Astrocyte (in vitro differentiated cells and primary cell): Measurements from ENCODE around the gene RAP2B. TPM values are rescaled to one million over a fixed set of nuclear protein-coding genes. Genes with fewer than 3 reads are reported as not detected.

Experiments
- DNase-seq: peaks from one replicate; pipeline ENCODE4 v3.0.0-alpha.2; 2010; ENCODE audit warnings: low read depth
- FAIRE-seq: peaks from 2 replicates; lab custom pipeline; 2011; peaks lifted over from hg19 to GRCh38; lab: Jason Lieb, UNC
- H2AFZ ChIP-seq: 2 replicates; pipeline ENCODE4 v1.6.0; 2012; ENCODE audit warnings: low read depth, low read length, inconsistent platforms
- H3K27ac ChIP-seq: 2 replicates; pipeline ENCODE4 v1.5.1; 2011; ENCODE audit warnings: low read depth, low read length, inconsistent platforms
- H3K27me3 ChIP-seq: 2 replicates; pipeline ENCODE4 v1.6.0; 2011; ENCODE audit warnings: low read length, inconsistent platforms; ENCODE audit not compliant: insufficient read depth
- H3K36me3 ChIP-seq: 2 replicates; pipeline ENCODE4 v1.5.1; 2011; ENCODE audit warnings: low read length, inconsistent platforms; ENCODE audit not compliant: insufficient read depth
- H3K4me1 ChIP-seq: 2 replicates; pipeline ENCODE4 v1.5.1; 2011; ENCODE audit warnings: low read length, inconsistent platforms; ENCODE audit not compliant: insufficient read depth
- H3K4me2 ChIP-seq: 2 replicates; pipeline ENCODE4 v1.6.0; 2012; ENCODE audit warnings: low read length, inconsistent platforms
- H3K4me3 ChIP-seq: 2 replicates; pipeline ENCODE4 v1.5.1; 2011; ENCODE audit warnings: low read depth, mild to moderate bottlenecking, low read length, inconsistent platforms; ENCODE audit not compliant: insufficient read depth
- H3K79me2 ChIP-seq: 2 replicates; pipeline ENCODE4 v1.6.0; 2012; ENCODE audit warnings: mild to moderate bottlenecking, low read length, inconsistent platforms; ENCODE audit not compliant: insufficient read depth
- H3K9ac ChIP-seq: 2 replicates; pipeline ENCODE4 v1.6.0; 2012; ENCODE audit warnings: mild to moderate bottlenecking, low read length, inconsistent platforms
- H3K9me3 ChIP-seq: 2 replicates; pipeline ENCODE4 v1.5.1; 2012; ENCODE audit warnings: low read depth, mild to moderate bottlenecking, low read length, inconsistent platforms; ENCODE audit not compliant: insufficient read depth
- H4K20me1 ChIP-seq: 2 replicates; pipeline ENCODE4 v1.6.0; 2012; ENCODE audit warnings: low read length, inconsistent platforms; ENCODE audit not compliant: insufficient read depth
- H3K27ac Mint-ChIP-seq: one replicate; pipeline ENCODE4 v1.8.0; 2021; ENCODE audit warnings: mild to moderate bottlenecking, mixed read lengths; ENCODE audit not compliant: unreplicated experiment
- H3K27me3 Mint-ChIP-seq: one replicate; pipeline ENCODE4 v1.8.0; 2021; ENCODE audit warnings: low read depth, mixed read lengths; ENCODE audit not compliant: unreplicated experiment
- H3K36me3 Mint-ChIP-seq: one replicate; pipeline ENCODE4 v1.8.0; 2021; ENCODE audit warnings: low read depth, mixed read lengths; ENCODE audit not compliant: unreplicated experiment
- H3K4me1 Mint-ChIP-seq: one replicate; pipeline ENCODE4 v1.8.0; 2021; ENCODE audit warnings: low read depth, mixed read lengths; ENCODE audit not compliant: unreplicated experiment
- H3K4me3 Mint-ChIP-seq: one replicate; pipeline ENCODE4 v1.8.0; 2021; ENCODE audit warnings: mild to moderate bottlenecking, moderate library complexity, mixed read lengths; ENCODE audit not compliant: unreplicated experiment
- H3K9me3 Mint-ChIP-seq: one replicate; pipeline ENCODE4 v1.8.0; 2021; ENCODE audit warnings: mild to moderate bottlenecking, mixed read lengths; ENCODE audit not compliant: unreplicated experiment
- CTCF ChIP-seq: IDR thresholded peaks from 2 replicates; pipeline ENCODE4 v1.5.1; 2011; ENCODE audit warnings: low read depth, mild to moderate bottlenecking, inconsistent platforms, low read length, moderate library complexity; ENCODE audit not compliant: insufficient read depth
- EZH2 ChIP-seq: IDR thresholded peaks from 2 replicates; pipeline ENCODE4 v1.6.1; 2012; ENCODE audit warnings: mild to moderate bottlenecking, low read length, inconsistent platforms; ENCODE audit not compliant: insufficient read depth
- total RNA-seq: library from RNA; stranded (reverse); gene quantifications from 2 replicates; pipeline ENCODE4 v1.2.1, GENCODE V29; 2021

RAP2B gene
- total RNA-seq, 1 donor from 2014 or later, result 45.4 TPM

- DNase-seq (no peak), FAIRE-seq (no peak)
- peak overlapping the region; percentile 67 for H3K27ac Mint-ChIP-seq
- Histone ChIP-seq H3K27ac (peak overlapping the region; percentile 61), H4K20me1 (no peaks in the 10 kb centered on the region), H3K9ac (no peak overlapping the region), H2AFZ (no peak overlapping the region), H3K4me3 (no peak overlapping the region), H3K27me3 (no peaks in the 10 kb centered on the region), H3K36me3 (no peaks in the 10 kb centered on the region), H3K9me3 (no peaks in the 10 kb centered on the region), H3K79me2 (no peaks in the 10 kb centered on the region), H3K4me1 (no peaks in the 10 kb centered on the region), H3K4me2 (no peak overlapping the region)
- no peak overlapping the region for H3K4me3 Mint-ChIP-seq
- H3K9me3 Mint-ChIP-seq, result no peaks in the 10 kb centered on the region
- no peaks in the 10 kb centered on the region for H3K27me3 Mint-ChIP-seq
- peaks cover 9% of the 10 kb centered on the region for H3K4me1 Mint-ChIP-seq
- no peaks in the 10 kb centered on the region for H3K36me3 Mint-ChIP-seq
- TF ChIP-seq EZH2 (no peak), CTCF (no peak)
Measured at GRCh38 chr3:153129866-153130265, 32.2 kb upstream of the RAP2B start.

- no peak for TF ChIP-seq CTCF
- no peak for TF ChIP-seq EZH2
- peak; percentile 58 for FAIRE-seq
- Mint-ChIP-seq H3K4me3 (no peak overlapping the region), H3K9me3 (no peaks in the 10 kb centered on the region), H3K27me3 (no peaks in the 10 kb centered on the region), H3K4me1 (peaks cover 9% of the 10 kb centered on the region), H3K36me3 (no peaks in the 10 kb centered on the region), H3K27ac (peak overlapping the region; percentile 67)
- Histone ChIP-seq H3K27me3 (no peaks in the 10 kb centered on the region), H2AFZ (no peak overlapping the region), H3K4me3 (no peak overlapping the region), H3K4me2 (peak overlapping the region; percentile 59), H3K36me3 (no peaks in the 10 kb centered on the region), H3K9ac (peak overlapping the region; percentile 34), H3K9me3 (no peaks in the 10 kb centered on the region), H3K4me1 (no peaks in the 10 kb centered on the region), H3K79me2 (no peaks in the 10 kb centered on the region), H3K27ac (peak overlapping the region; percentile 61), H4K20me1 (no peaks in the 10 kb centered on the region)
- peak; percentile 81 for DNase-seq
Measured at GRCh38 chr3:153130312-153130977, 31.6 kb upstream of the RAP2B start.

GRCh38 chr3:153137626-153138025 is 24.4 kb upstream of the RAP2B start:
- no peak for TF ChIP-seq EZH2
- no peak for TF ChIP-seq CTCF
- Histone ChIP-seq H3K9ac (no peak overlapping the region), H3K27ac (no peak overlapping the region), H3K27me3 (no peaks in the 10 kb centered on the region), H3K4me1 (peaks cover 18% of the 10 kb centered on the region), H3K9me3 (no peaks in the 10 kb centered on the region), H4K20me1 (no peaks in the 10 kb centered on the region), H3K4me2 (no peak overlapping the region), H2AFZ (no peak overlapping the region), H3K79me2 (no peaks in the 10 kb centered on the region), H3K36me3 (no peaks in the 10 kb centered on the region), H3K4me3 (no peak overlapping the region)
- H3K27me3 Mint-ChIP-seq, result no peaks in the 10 kb centered on the region
- no peak overlapping the region for H3K4me3 Mint-ChIP-seq
- no peak for DNase-seq
- H3K36me3 Mint-ChIP-seq, result no peaks in the 10 kb centered on the region
- H3K9me3 Mint-ChIP-seq, result no peaks in the 10 kb centered on the region
- FAIRE-seq, result no peak
- H3K27ac Mint-ChIP-seq, result peak overlapping the region; percentile 98
- peaks cover 33% of the 10 kb centered on the region for H3K4me1 Mint-ChIP-seq
